Measurements from ENCODE around the gene CHN2. TPM values are rescaled to one million over a fixed set of nuclear protein-coding genes. Genes with fewer than 3 reads are reported as not detected.
A peak's percentile ranks its signal among the peaks of the same experiment; 100 is the strongest.

CHN2 gene
- total RNA-seq, 1 experiment from 2014 or later, result 61.2 TPM

- ChIA-PET POLR2A (ENCODE audit: low non-redundant PET) (no interaction called here), CTCF (no interaction called here)
Observed at GRCh38 chr7:29413626-29414136, 219.1 kb downstream of the CHN2 start.

GRCh38 chr7:29414216-29414615 is 219.6 kb downstream of the CHN2 start:
- BruUV-seq (replicated peaks), result no TSS peak
- no peak for DNase-seq (ENCODE audit: low spot score)
- H3K36me3 ChIP-seq (ENCODE audit: insufficient read depth, low read length, poor library complexity, severe bottlenecking), result peaks cover 4% of the 10 kb centered on the region
- no peak overlapping the region for H3K4me3 ChIP-seq (ENCODE audit: low read depth, low read length, poor library complexity, severe bottlenecking)
- no peak for TF ChIP-seq EZH2 (IDR thresholded peaks at IDR 0.05; ENCODE audit: borderline replicate concordance, low read depth, low read length, poor library complexity, severe bottlenecking)
- TF ChIP-seq CTCF (conservative IDR thresholded peaks at IDR 0.05; ENCODE audit: low read depth, low read length), result no peak
- intact Hi-C loops (cut with micrococcal nuclease; ENCODE audit: unreplicated experiment), result no loop called here
- H3K9me3 ChIP-seq (ENCODE audit: low read depth, low read length, poor library complexity, severe bottlenecking), result no peaks in the 10 kb centered on the region
- H3K27me3 ChIP-seq (replicated peaks; ENCODE audit: insufficient read depth, low read depth, low read length, poor library complexity), result no peaks in the 10 kb centered on the region
- CTCF ChIA-PET, result no interaction called here
- POLR2A ChIA-PET (ENCODE audit: low non-redundant PET), result no interaction called here
- peak overlapping the region; percentile 27 for H3K27ac ChIP-seq (ENCODE audit: low read depth, low read length, poor library complexity, severe bottlenecking)
- H3K4me1 ChIP-seq (ENCODE audit: insufficient read depth, low read length, poor library complexity, severe bottlenecking), result peaks cover 4% of the 10 kb centered on the region

More at GRCh38 chr7:29413626-29414136, 219.1 kb downstream of the CHN2 start:
- no peaks in the 10 kb centered on the region for H3K27me3 ChIP-seq (replicated peaks; ENCODE audit: insufficient read depth, low read depth, low read length, poor library complexity)
- peaks cover 4% of the 10 kb centered on the region for H3K36me3 ChIP-seq (ENCODE audit: insufficient read depth, low read length, poor library complexity, severe bottlenecking)
- intact Hi-C loops (cut with micrococcal nuclease; ENCODE audit: unreplicated experiment), result no loop called here
- H3K27ac ChIP-seq (ENCODE audit: low read depth, low read length, poor library complexity, severe bottlenecking), result no peak overlapping the region
- H3K9me3 ChIP-seq (ENCODE audit: low read depth, low read length, poor library complexity, severe bottlenecking), result no peaks in the 10 kb centered on the region
- peaks cover 8% of the 10 kb centered on the region for H3K4me1 ChIP-seq (ENCODE audit: insufficient read depth, low read length, poor library complexity, severe bottlenecking)
- H3K4me3 ChIP-seq (ENCODE audit: low read depth, low read length, poor library complexity, severe bottlenecking), result no peak overlapping the region
- no TSS peak for BruUV-seq (replicated peaks)
- DNase-seq (ENCODE audit: low spot score), result no peak
- TF ChIP-seq EZH2 (IDR thresholded peaks at IDR 0.05; ENCODE audit: borderline replicate concordance, low read depth, low read length, poor library complexity, severe bottlenecking), result no peak
- TF ChIP-seq CTCF (conservative IDR thresholded peaks at IDR 0.05; ENCODE audit: low read depth, low read length), result no peak

- Histone ChIP-seq H3K4me1 (ENCODE audit: insufficient read depth, low read length, poor library complexity, severe bottlenecking) (no peaks in the 10 kb centered on the region), H3K27me3 (replicated peaks; ENCODE audit: insufficient read depth, low read depth, low read length, poor library complexity) (no peaks in the 10 kb centered on the region), H3K27ac (ENCODE audit: low read depth, low read length, poor library complexity, severe bottlenecking) (no peak overlapping the region), H3K4me3 (ENCODE audit: low read depth, low read length, poor library complexity, severe bottlenecking) (no peak overlapping the region), H3K9me3 (ENCODE audit: low read depth, low read length, poor library complexity, severe bottlenecking) (no peaks in the 10 kb centered on the region), H3K36me3 (ENCODE audit: insufficient read depth, low read length, poor library complexity, severe bottlenecking) (peaks cover 4% of the 10 kb centered on the region)
- DNase-seq (ENCODE audit: low spot score), result no peak
- intact Hi-C loops (cut with micrococcal nuclease; ENCODE audit: unreplicated experiment), result no loop called here
- TF ChIP-seq EZH2 (IDR thresholded peaks at IDR 0.05; ENCODE audit: borderline replicate concordance, low read depth, low read length, poor library complexity, severe bottlenecking) (no peak), CTCF (conservative IDR thresholded peaks at IDR 0.05; ENCODE audit: low read depth, low read length) (no peak)
- no TSS peak for BruUV-seq (replicated peaks)
- ChIA-PET POLR2A (ENCODE audit: low non-redundant PET) (interaction anchor here (0.6 kb wide), 1 partner anchor 220 kb away, joined by 4 read pairs; the partner anchor contains the start of gene CHN2), CTCF (no interaction called here)
Observed at GRCh38 chr7:29415215-29415614, 220.6 kb downstream of the CHN2 start.

All from A673 (cell line).